ENCODE results near the gene HMMR. TPM values are rescaled to one million over a fixed set of nuclear protein-coding genes. Genes with fewer than 3 reads are reported as not detected.
"Not testable (repeated sequence)": the region's sequence is repeated elsewhere in the genome, so short reads cannot be mapped to it uniquely, and the experiment has no call there.

The HMMR gene, protein sequence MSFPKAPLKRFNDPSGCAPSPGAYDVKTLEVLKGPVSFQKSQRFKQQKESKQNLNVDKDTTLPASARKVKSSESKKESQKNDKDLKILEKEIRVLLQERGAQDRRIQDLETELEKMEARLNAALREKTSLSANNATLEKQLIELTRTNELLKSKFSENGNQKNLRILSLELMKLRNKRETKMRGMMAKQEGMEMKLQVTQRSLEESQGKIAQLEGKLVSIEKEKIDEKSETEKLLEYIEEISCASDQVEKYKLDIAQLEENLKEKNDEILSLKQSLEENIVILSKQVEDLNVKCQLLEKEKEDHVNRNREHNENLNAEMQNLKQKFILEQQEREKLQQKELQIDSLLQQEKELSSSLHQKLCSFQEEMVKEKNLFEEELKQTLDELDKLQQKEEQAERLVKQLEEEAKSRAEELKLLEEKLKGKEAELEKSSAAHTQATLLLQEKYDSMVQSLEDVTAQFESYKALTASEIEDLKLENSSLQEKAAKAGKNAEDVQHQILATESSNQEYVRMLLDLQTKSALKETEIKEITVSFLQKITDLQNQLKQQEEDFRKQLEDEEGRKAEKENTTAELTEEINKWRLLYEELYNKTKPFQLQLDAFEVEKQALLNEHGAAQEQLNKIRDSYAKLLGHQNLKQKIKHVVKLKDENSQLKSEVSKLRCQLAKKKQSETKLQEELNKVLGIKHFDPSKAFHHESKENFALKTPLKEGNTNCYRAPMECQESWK
- total RNA-seq: 1.4 and 3.5 TPM in 2 replicates
- 0.20 TPM for polyA plus RNA-seq (2012)

DNA sequence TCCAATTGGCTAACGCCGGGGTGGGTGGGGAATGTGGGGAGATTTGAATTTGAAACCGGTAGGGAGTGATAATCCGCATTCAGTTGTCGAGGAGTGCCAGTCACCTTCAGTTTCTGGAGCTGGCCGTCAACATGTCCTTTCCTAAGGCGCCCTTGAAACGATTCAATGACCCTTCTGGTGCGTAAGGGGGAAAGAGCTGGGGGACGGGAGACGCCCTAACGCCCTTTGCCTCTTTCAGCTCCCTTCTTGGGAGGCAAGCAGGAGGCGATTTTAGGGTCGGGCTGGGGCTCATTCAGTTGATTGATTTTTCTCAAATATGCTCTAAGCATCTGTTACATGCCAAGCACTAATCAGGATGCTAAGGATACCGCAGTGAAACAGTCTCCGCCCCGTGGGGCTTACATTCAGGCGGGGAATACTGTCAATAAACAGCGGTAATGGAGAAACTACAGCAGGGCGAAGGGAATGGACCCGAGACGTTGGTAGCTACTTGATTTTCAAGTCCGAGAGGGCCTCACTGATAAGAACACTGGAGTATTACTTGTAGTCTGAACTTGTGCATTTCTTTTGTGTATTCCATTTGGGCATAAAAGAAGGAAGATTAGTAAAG lies at the start of gene HMMR:
HMMR (plus strand) TSS at position 71 of the 610 bp plus-strand sequence; CDS start at position 132, 61 bp downstream.
- no peak for DNase-seq (ENCODE audit: low read depth)

DNA sequence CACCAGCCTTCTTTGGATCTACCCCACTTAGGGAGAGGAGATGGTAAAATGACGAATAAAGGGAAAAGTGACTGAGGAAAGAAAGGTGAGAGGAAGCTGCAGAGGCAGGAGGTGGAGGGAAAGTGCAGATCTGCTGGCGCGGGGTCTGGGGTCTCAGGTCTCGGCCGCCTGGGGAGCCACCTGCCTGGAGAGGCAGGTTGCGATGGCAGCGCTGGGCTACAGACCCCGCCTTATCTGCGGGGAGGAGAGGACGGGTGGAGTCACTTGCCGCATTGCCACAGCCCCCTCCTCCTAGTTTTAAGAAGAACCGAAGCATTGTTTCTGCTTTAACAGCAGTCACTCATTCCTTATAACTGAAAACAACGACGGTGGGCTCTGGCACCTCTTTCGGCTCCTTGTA lies 44.8 kb upstream of the HMMR start:
- DNase-seq (ENCODE audit: low read depth): not testable (repeated sequence)

DNA sequence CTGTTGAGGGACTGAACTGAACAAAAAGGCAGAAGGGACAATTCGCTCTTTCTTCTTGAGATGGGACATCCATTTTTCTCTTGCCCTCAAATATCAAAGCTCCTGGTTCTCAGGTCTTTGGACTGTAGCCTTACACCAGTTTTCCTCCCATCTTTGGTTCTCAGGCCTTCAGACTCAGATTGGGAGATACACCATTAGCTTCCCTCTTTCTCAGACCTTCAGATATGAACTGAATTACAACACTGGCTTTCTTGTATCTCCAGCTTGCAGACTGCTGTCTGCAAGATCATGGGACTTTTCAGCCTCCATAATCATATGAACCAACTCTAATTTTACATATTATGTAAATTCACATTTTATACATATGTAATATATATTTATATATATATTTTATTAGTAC lies 35.6 kb upstream of the HMMR start:
- DNase-seq (ENCODE audit: low read depth): no peak

DNA sequence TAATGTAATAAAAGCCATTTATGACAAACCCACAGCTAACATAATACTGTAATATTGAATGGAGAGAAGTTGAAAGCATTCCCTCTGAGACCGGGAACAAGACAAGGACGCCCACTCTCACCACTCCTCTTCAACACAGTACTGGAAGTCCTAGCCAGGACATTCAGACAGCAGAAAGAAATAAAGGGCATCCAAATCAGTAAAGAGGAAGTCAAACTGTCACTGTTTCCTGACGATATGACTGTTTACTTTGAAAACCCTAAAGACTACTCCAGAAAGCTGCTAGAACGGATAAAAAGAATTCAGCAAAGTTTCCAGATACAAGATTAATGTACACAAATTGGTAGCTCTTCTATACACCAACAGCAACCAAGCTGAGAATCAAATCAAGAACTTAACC lies 34.3 kb upstream of the HMMR start:
- not testable (repeated sequence) for DNase-seq (ENCODE audit: low read depth)

DNA sequence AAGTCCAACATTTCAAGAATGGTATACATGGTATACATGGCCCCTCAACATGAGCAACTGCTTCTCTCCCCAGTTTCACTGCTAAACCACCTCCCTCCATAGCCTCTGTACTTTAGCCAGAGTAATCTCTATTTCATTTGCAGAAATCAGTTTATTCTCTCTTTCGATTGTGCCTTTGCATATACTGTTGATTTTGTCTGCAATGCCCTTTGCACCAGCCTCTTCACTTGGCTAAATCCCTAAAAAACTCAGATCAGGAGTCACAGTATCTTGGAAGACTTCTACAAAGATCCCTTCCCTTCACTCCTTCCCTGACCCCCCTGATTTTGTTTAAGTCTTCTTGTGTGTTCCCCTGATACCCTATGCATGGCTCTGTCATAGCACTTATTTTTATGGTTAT lies 27.9 kb upstream of the HMMR start:
- DNase-seq (ENCODE audit: low read depth): no peak

DNA sequence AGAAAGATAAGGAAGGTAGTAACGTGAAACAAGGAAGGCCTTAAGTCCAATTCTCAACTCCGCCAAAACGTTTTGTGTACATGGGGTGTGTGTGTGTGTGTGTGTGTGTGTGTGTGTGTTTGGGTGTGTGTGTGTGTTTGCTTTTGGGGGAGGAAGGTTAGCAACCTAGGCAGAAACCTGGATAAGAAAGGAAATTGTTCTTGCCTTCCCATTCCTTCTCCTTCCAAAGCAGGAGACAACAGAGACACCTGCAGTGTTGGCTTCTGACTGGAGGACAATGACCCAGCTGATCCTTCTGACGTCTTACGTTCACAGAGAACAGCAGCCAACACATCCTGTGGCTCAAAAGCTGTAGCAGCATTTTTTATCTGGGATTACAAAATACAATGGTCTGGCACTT lies 27.2 kb upstream of the HMMR start:
- DNase-seq (ENCODE audit: low read depth): no peak

DNA sequence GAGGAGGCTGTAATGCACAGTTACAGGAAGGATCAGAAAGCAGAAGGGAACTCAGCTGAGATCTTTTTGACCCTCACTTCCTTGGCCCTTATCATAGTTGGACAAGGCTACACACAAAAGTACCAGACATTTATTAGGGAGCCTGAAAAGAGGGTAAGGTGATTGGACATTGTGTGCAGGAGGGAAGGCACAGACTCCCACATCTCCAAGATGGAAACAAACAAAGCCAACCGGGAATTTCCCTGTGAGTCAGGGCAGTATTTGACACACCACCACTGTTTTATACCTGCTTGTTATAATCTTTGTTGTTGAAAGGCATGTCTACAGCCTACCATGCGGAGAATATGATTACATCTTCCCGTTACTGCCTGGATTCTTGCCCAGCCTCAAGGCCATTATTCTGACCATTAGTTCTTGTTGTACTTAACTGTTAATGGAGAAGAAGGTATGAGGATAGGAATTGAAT lies 26.0 kb upstream of the HMMR start:
- no peak for DNase-seq (ENCODE audit: low read depth)

DNA sequence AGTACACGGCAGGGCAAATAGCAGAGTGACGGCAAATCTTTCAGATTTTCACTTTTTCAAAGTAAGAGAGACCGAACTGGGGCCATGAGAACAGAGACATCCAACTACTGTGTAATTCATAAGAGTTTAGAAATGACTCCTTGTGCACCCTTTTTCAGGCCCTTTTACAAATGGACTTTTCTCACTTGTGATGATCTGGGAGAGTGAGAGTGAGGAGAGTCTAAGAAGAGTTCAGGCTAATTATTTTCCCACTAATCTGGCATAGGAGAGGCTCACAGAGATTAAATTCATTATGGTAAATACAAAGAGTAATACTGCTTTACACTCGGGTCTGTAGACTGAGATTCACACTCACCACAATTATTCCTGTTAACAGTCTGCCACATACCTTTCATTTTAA lies 23.9 kb upstream of the HMMR start:
- no peak for DNase-seq (ENCODE audit: low read depth)

DNA sequence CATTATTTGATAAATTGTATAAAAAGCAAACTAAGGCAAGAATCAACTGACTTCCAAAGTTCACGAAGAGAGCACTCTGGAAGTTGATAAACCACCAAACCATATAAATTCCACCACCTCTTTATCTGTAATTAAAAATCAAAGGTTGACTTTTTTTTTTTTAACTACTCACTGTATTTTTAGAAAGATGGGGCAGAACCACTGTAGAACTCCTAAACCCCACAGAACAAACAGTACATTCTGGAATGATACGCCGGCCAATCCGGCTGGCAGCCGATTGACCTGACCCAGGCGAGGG lies 23.5 kb upstream of the HMMR start:
- DNase-seq (ENCODE audit: low read depth): no peak

DNA sequence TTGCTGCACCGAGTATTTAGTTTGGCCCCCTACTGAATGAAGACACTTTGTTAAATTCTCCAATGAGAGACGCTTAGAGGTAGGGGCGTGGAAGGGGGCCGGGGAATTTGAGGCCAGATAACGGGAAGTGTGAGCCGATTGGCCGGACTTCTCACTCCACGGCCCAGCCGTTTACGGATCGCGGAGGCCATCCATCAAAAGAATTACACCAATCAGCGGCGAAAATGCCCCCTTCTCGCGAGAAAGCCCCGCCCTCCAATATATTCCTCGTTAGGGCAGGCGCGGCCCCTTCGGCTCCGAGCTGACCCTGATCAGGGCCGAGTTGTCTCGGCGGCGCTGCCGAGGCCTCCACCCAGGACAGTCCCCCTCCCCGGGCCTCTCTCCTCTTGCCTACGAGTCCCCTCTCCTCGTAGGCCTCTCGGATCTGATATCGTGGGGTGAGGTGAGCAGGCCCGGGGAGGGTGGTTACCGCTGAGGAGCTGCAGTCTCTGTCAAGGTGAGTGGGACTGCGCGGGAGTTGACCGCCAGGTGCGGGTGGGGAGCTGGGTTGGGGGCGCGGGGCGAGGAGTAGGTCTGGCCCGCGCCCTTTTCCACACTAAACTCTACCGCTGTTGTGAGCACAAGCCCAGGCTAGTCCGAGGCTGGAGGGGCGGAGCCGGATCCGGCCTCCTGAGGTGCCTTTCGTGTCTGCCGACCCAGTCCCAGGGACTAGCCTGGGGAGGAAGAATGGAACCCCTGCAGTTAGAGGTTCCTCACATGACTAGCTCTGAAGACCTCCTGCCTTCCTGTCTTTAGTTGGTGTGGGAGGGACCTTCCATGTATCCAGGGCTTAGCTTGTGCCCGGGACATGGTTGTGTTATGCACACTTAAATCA lies 22.9 kb upstream of the HMMR start, which contains the start of gene CCNG1:
CCNG1 (plus strand) TSS at position 287 of the 874 bp plus-strand sequence. CDS start 1,662 bp downstream, outside the sequence.
- DNase-seq (ENCODE audit: low read depth): peak; percentile 98

DNA sequence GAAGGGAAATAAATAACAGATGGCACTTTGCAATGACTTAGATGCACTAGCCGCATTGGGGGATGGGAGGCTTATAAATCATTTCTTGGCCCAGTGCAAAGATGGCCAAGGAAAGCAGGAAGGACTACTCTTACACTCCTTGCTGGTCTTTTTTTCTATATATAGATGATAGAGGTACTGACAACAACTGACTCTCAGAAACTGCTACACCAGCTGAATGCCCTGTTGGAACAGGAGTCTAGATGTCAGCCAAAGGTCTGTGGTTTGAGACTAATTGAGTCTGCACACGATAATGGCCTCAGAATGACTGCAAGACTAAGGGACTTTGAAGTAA lies 21.4 kb upstream of the HMMR start:
- peak; percentile 86 for DNase-seq (ENCODE audit: low read depth)

DNA sequence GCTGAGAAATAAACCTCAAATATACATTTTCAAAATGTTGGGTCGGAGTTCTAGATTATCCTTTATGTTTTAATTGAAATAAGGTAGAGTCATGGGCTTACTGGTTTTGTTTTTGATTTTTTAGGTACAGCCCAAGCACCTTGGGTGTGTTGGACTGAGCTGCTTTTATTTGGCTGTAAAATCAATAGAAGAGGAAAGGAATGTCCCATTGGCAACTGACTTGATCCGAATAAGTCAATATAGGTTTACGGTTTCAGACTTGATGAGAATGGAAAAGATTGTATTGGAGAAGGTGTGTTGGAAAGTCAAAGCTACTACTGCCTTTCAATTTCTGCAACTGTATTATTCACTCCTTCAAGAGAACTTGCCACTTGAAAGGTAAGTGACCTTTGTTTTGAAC lies 19.5 kb upstream of the HMMR start:
- DNase-seq (ENCODE audit: low read depth): no peak

DNA sequence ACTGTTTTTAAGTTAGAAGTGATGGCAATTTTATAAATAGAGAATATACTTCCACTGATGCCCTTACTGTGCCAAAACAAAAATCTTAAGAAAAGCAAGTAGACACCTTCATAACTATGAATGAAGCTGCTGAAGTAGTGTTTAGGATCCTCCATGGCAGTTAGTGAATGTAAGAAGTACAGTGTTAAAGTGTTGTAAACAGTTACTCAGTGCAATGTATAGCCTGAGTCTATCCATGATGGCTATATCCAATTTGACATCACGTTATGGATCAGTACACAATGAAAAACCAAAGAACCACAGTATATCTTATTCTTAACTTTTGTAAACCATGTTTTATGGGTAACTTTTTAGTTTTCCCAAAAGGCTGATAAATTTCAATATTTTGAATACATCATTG lies 15.9 kb upstream of the HMMR start:
- no peak for DNase-seq (ENCODE audit: low read depth)

DNA sequence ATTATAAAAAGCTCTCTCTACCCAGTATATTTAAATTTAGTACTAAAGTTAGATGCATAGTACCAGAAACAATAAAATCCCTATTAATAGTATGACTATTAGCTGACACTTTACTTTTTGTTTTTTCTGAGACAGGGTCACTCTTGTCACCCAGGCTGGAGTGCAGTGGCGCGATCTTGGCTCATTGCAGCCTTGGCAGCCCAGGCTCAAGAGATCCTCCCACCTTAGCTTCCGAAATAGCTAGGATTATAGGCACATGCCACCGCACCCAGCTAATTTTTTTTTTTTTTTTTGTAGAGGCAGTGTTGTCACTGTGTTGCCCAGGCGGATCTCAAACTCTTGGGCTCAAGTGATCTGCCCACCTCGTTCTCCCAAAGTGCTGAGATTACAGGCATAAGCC lies 15.1 kb upstream of the HMMR start:
- no peak for DNase-seq (ENCODE audit: low read depth)

DNA sequence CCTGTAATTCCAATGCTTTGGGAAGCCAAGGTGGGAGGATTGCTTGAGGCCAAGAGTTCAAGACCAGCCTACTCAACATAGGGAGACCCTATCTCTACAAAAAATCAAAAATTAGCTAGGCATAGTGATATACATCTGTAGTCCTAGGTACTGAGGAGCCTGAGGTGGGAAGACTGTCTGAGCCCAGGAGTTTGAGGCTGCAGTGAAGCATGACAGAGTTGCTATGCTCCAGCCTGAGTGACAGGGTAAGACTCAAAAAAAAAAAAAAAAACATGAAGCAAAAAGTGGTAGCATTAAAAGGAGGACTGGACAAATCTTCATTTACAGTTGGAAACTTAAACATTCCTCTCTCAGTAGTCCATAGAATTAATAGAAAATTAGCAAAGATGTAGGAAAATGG lies 13.2 kb upstream of the HMMR start:
- DNase-seq (ENCODE audit: low read depth): no peak

DNA sequence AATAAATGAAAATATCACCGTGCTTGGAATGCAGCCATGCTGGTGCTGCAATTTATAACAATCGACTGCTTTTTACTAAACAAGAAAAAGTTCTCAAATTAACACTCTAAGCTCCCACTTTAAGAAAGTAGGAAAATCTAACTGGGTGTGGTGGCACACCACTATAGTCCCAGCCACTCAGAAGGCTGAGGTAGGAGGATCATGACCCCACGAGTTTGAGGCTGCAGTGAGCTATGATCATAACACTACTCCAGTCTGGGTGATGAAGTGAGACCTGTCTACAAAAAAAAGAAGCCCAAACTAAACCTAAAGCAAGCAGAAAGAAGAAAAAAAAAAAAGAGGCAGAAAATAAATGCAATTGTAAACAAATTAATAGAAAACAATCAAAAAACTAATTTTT lies 12.6 kb upstream of the HMMR start:
- DNase-seq (ENCODE audit: low read depth): no peak

DNA sequence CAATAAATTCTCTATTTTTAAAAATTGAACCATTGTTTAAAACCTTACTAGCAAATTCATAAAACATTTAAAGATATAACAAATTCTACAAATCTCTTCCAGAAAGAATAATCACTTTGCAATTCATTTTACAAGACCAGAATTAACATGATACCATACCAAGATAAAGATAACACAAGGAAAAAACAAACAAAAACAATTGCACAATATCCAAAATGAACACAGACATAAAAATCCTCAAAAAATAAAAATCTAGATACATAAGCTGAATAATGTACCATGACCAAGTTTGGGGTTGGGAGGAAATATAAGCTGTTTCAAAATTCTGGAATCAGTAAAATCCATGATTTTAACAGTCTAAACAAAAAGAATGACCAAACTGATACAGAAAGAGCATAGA lies 11.9 kb upstream of the HMMR start:
- no peak for DNase-seq (ENCODE audit: low read depth)

DNA sequence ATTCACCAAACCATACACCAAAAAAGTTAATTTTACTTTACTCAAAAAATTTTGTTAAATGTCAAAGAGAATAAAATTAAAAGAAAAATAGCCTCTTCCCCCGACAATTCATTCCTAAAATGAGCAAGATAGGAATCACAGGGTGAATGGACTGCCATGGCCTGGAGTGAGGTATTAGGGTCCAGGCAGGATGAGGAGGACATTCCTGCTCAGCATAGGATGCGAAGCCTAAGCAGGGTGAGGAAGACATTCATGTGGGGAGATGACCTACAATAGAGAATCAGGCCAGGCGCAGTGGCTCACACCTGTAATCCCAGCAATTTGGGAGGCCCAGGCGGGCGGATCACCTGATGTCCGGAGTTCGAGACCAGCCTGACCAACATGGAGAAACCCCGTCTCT lies 8.9 kb upstream of the HMMR start:
- DNase-seq (ENCODE audit: low read depth): no peak

DNA sequence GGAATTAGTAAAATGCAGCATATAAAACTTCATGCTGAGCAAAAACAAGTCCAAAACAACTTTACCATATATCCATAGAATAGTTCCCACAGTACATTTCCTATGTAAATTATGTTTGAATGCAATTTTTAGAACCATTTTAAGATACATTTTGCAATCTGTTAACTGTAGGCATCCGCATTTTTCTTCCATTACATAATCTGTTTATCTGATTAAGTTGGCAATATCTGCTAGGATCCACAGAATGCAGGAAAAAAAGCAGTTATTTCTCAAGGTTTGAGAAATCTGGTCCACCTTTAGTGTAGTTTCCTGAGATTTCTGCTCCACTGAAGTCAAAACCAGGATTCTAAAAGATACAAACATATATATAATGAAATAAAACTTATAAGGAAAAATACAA lies 6.7 kb upstream of the HMMR start:
- no peak for DNase-seq (ENCODE audit: low read depth)

DNA sequence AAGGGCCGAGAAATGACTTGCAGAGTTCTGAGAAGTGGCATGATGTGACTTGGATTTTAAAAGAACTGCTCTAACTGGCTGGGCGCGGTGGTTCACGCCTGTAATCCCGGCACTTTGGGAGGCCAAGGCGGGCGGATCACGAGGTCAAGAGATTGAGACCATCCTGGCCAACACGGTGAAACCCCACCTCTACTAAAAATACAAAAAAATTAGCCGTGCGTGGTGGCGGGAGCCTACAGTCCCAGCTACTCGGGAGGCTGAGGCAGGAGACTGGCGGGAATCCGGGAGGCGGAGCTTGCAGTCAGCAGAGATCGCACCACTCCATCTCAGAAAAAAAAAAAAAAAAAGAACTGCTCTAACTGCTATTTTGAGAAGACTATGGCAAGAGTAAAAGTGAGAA lies 5.0 kb upstream of the HMMR start:
- not testable (repeated sequence) for DNase-seq (ENCODE audit: low read depth)

DNA sequence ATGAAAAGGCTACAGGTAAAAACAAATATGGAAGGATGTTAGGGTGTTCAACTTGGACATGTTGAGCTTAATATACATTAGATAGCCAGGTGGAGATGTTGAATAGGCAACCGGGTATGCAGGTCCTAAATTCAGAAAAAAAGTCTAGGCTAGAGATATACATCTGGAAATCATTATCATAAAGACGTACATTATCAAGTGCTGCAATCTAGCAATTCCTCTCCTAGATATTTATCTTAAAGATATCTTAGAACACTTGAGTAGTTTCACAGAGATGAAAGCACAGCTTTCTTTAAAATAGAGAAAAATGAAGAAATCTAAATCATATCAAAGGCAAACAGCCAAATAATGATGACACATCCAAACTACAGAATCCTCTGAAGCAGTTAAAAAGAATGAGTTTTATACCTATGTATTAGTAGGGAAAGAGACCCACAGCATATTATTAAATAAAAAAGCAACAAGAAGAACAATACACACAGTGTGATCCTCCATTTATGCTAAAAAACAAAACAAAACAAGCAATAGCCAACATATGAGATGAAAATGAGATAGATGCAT lies 4.3 kb upstream of the HMMR start:
- no peak for DNase-seq (ENCODE audit: low read depth)

Measured in myocyte (in vitro differentiated cells).